Skin epidermis (tissue), 12 donors: ENCODE results near the gene PNKD.

Source experiments
- H3K27ac ChIP-seq, 21 experiments: fragments of 200-600 bp; sonication (generic) in 11 of 21; one replicate each; pipeline ENCODE4 v1.5.0; 2020; ENCODE audit warnings: mild to moderate bottlenecking in 3 of 21, inconsistent platforms in 2 of 21, moderate library complexity in 2 of 21
- H3K4me3 ChIP-seq, 7 experiments: fragments of 200-600 bp; sonication (generic) in 2 of 7; one replicate each; pipeline ENCODE4 v1.5.0; 2020; ENCODE audit warnings: inconsistent platforms in 2 of 7, mild to moderate bottlenecking in 2 of 7, moderate library complexity in 1 of 7

PNKD gene

GRCh38 chr2:218269900-218270720, at the start of gene PNKD, which contains the start of gene AAMP:
Gene PNKD, plus strand, starts transcription at chr2:218270519. Its CDS starts 17 bp downstream, at chr2:218270536.
Gene AAMP, minus strand, starts transcription at chr2:218270137. Its CDS starts 51 bp downstream, at chr2:218270086.
- H3K4me3 ChIP-seq, result peak within 1 kb of the TSS; percentile 72 to 91 (median 85)

GRCh38 chr2:218221000-218221399, 49.3 kb upstream of the PNKD start:
- H3K27ac ChIP-seq, result peak overlapping the region in 4 of 21 experiments; percentile 23 to 100 (median 78)

More at GRCh38 chr2:218269900-218270720, at the start of gene PNKD, which contains the start of gene AAMP:
- H3K27ac ChIP-seq, result peak within 1 kb of the TSS; percentile 27 to 94 (median 86)

GRCh38 chr2:218223046-218223445, 47.3 kb upstream of the PNKD start:
- H3K27ac ChIP-seq, result peak overlapping the region in 5 of 21 experiments; percentile 23 to 100 (median 32)
- H3K4me3 ChIP-seq, result no peak overlapping the region

More at GRCh38 chr2:218221000-218221399, 49.3 kb upstream of the PNKD start:
- H3K4me3 ChIP-seq, result no peak overlapping the region

- Histone ChIP-seq H3K27ac (no peak overlapping the region), H3K4me3 (no peak overlapping the region)
Observed at GRCh38 chr2:218224186-218224585, 46.1 kb upstream of the PNKD start.

GRCh38 chr2:218226903-218227302, 43.4 kb upstream of the PNKD start:
- H3K27ac ChIP-seq, result no peak overlapping the region
- no peak overlapping the region for H3K4me3 ChIP-seq

GRCh38 chr2:218228366-218229090, 41.8 kb upstream of the PNKD start:
- H3K4me3 ChIP-seq, result no peak overlapping the region
- H3K27ac ChIP-seq, result peak overlapping the region in 15 of 21 experiments; percentile 2 to 75 (median 46)

- peak overlapping the region in 14 of 21 experiments; percentile 9 to 75 (median 48) for H3K27ac ChIP-seq
Observed at GRCh38 chr2:218229239-218229638, 41.1 kb upstream of the PNKD start.

GRCh38 chr2:218229851-218230250, 40.5 kb upstream of the PNKD start:
- no peak overlapping the region for H3K4me3 ChIP-seq
- peak overlapping the region in 9 of 21 experiments; percentile 12 to 73 (median 51) for H3K27ac ChIP-seq

More at GRCh38 chr2:218229239-218229638, 41.1 kb upstream of the PNKD start:
- H3K4me3 ChIP-seq, result no peak overlapping the region

GRCh38 chr2:218230882-218231281, 39.4 kb upstream of the PNKD start:
- Histone ChIP-seq H3K27ac (peak overlapping the region in 3 of 21 experiments; percentile 9 to 69 (median 35)), H3K4me3 (no peak overlapping the region)

- H3K4me3 ChIP-seq, result no peak overlapping the region
- no peak overlapping the region for H3K27ac ChIP-seq
Observed at GRCh38 chr2:218233543-218233942, 36.8 kb upstream of the PNKD start.

- peak overlapping the region in 1 of 21 experiments; percentile 42 for H3K27ac ChIP-seq
- H3K4me3 ChIP-seq, result no peak overlapping the region
Observed at GRCh38 chr2:218234521-218234920, 35.8 kb upstream of the PNKD start.

- H3K27ac ChIP-seq, result peak overlapping the region in 1 of 21 experiments; percentile 42
- H3K4me3 ChIP-seq, result no peak overlapping the region
Observed at GRCh38 chr2:218235017-218235416, 35.3 kb upstream of the PNKD start.

GRCh38 chr2:218236829-218237228, 33.5 kb upstream of the PNKD start:
- no peak overlapping the region for H3K27ac ChIP-seq
- H3K4me3 ChIP-seq, result no peak overlapping the region

GRCh38 chr2:218238887-218239286, 31.4 kb upstream of the PNKD start:
- H3K4me3 ChIP-seq, result no peak overlapping the region
- H3K27ac ChIP-seq, result no peak overlapping the region

- H3K4me3 ChIP-seq, result no peak overlapping the region
- H3K27ac ChIP-seq, result peak overlapping the region in 2 of 21 experiments; percentile 1 to 25
Observed at GRCh38 chr2:218244204-218244603, 26.1 kb upstream of the PNKD start.

- Histone ChIP-seq H3K27ac (peak overlapping the region in 2 of 21 experiments; percentile 22 to 25), H3K4me3 (no peak overlapping the region)
Observed at GRCh38 chr2:218244665-218245064, 25.7 kb upstream of the PNKD start.

- peak overlapping the region in 1 of 21 experiments; percentile 11 for H3K27ac ChIP-seq
- H3K4me3 ChIP-seq, result no peak overlapping the region
Observed at GRCh38 chr2:218245214-218245613, 25.1 kb upstream of the PNKD start.

GRCh38 chr2:218249691-218250090, 20.6 kb upstream of the PNKD start:
- Histone ChIP-seq H3K27ac (peak overlapping the region in 1 of 21 experiments; percentile 5), H3K4me3 (no peak overlapping the region)

- peak overlapping the region in 7 of 21 experiments; percentile 2 to 61 (median 26) for H3K27ac ChIP-seq
- no peak overlapping the region for H3K4me3 ChIP-seq
Observed at GRCh38 chr2:218252509-218253231, 17.6 kb upstream of the PNKD start.

- Histone ChIP-seq H3K27ac (peak overlapping the region in 3 of 21 experiments; percentile 2 to 28 (median 11)), H3K4me3 (no peak overlapping the region)
Observed at GRCh38 chr2:218253232-218253625, 17.1 kb upstream of the PNKD start.
